ENCODE data around the gene ABI1.

Gene ABI1

DNA sequence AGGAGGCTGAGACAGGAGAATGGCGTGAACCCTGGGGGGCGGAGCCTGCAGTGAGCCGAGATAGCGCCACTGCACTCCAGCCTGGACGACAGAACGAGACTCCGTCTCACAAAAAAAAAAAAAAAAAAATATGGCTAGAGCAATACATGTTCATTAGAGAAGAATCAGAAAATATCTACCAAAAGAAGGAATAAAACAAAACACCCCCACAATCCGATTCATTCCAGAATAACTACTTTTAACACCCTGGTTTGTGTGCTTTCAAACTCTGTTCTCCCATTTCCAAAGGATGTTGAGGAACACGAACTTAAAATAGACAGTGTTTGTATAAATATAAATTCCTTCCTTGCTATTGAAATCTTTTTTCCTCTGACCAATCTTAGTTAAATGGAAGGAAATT, 156.8 kb downstream of the ABI1 start:
- DNase-seq = no peak

DNA sequence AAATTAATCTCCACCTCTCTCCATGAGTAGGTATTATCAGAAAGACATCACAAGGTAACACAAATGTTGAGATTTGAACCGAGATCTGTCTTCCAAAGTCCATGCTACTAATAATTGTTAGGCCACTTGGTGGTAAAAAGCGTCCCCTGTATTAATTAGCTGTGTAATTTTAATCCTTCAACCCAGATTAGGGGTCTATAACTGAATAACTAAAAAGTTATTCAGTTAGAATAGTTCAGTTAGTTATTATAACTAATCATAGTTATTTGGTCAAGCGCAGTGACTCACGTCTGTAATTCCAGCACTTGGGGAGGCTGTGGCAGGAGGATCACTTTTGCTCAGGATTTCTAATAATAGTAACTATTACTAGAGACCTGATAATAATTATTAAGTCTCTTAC, 157.7 kb downstream of the ABI1 start:
- no peak for DNase-seq

DNA sequence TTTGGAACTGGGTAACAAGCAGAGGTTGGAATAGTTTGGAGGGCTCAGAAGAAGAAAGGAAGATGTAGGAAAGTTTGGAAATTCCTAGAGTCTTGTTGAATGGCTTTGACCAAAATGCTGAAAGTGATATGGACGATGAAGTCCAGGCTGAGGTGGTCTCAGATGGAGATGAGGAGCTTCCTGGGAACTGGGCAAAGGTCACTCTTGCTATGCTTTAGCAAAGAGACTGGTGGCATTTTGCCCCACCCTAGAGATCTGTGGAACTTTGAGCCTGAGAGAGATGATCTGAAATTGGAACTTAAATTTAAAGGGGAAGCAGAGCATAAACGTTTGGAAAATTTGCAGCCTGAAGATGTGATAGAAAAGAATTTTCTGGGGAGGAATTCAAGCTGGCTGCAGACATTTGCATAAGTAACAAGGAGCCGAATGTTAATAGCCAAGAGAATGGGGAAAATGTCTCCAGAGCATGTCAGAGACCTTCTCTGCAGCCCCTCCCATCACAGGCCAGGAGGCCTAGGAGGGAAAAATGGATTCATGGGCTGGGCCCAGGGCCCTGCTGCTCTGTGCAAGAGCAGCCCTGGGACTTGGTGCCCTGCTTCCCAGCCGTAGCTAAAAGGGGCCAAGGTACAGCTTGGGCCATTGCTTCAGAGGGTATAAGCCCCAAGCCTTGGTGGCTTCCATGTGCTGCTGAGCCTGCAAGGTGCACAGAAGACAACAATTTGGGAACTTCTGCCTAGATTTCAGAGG, 159.7 kb downstream of the ABI1 start:
- DNase-seq = no peak

DNA sequence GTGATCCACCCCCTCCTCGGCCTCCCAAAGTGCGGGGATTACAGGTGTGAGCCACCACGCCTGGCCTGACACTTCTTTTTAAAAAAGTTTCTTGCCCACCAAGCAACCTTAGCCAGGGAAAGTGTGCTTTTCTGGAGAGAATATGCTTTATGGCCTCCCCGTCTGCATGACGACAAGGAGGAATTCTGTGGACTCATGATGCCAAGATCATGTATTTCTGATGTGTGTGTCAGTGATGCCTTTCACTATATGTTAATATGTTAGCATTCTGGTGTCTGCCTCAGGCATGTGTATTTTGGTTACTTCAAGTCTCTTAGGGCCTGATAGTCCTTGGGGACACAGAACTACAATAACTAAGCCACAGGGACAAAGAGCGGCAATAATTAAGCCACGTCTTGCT, 161.1 kb downstream of the ABI1 start:
- no peak for DNase-seq

DNA sequence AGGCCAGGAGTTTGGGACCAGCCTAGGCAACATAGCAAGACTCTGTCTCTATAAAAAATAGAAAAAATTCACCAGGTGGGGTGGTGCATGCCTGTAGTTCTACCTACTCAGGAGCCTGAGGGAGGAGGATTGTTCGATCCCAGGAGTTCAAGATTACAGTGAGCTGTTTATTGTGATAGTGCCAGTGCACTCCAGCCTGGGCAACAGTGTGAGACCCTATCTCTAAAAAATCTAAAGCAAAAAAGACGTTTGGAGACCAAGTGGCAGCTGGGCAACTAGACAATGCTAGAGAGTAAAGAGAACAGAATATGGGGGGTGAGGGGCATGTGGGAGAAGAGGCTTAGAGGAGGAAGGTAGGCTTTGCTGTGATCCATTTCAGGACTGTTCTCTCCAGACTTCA, 161.8 kb downstream of the ABI1 start:
- no peak for DNase-seq

DNA sequence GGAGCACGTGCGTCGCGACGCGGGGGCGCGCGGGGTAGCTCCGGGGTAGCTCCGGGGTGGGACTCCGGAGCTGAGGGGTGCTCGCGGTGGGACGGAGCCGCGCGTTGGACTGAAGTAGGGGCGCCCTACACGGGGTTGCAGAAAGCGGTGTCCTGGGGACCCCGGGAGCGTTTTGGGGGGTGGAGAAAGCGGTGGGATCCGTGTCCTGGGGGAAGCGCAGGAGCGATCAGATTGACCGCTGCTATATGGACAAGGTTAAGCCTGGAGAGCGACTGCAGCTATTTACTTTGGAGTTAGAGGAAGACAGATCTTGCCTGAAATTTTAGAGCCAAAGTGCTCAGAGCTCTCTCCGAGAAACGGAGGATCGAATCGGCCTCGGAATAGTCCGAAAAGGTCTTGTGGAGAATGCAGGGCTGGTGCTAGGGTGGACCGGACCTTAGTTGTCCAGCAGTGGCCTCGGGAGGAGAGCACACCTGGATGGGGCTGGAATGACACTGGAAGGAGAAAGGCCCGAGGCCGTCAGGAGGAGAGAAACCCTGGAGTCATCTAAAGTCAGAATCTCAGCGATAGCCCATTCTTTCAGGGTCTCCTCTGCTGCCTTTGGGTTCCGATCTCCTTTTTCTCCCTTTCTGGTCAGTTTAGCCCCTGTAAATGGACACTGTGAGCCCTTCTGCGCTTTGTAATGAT, 162.7 kb downstream of the ABI1 start:
- DNase-seq = no peak

DNA sequence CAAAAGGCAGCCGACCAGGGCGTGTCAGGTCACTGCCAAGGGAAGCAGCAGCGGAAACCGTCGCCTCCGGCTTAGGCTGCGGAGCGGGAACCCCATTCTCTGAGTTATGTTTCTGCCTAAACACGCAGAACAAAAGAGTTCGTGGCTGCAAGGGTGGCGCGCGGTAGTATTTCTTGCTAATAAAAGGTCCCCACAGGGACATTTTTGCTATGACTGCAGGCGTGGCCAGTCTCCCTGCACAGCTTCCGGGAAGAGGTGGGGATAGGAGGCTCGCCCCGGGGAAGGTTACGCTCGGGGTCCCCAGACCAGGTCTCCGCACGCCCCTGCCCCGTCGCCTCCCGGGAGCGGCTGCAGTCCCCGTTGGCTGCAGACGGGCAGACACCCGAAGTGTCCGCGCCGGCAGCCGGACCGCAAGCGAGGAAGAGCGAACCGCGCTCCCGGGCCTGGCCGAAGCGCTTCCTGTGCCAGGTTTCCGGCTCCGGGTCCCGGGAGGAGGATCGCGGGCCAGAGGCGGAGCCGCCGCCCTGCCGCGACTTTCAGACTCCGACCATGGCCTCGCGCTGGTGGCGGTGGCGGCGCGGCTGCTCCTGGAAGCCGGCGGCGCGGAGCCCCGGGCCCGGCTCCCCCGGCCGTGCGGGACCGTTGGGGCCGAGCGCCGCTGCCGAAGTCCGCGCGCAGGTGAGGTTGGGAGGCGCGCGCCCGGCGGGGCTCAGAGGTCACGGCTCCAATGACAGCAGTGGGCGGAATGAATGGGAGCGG, 163.4 kb downstream of the ABI1 start, which contains the start of gene PDSS1:
TSS of gene PDSS1 (plus strand) at position 539 of the 759 bp plus-strand sequence. CDS start at position 550, 11 bp downstream.
- peak; percentile 53 for DNase-seq

DNA sequence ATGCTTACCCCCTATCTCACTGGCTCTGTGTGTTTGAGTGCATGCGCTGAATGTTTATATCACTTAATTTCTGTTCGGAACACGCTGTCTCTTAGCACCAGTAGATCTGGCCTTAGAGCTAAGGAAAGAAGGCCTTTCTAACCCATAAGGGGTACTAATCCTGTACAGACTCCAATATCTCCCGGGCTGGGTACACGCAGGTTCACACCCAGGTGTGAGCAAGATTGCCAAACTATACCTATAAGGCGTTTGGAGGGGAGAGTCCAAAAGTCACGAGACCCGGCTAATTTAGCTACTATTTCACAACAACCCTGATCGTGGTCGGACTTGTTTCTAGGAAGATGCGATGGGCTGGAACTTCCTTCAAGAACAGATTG, 164.0 kb downstream of the ABI1 start:
- no peak for DNase-seq

Measured in NCI-H1092 treated with DMSO at 0.1 percent for 48 hours (cell line).